Measurements from ENCODE around the gene SAPCD2.

SAPCD2 gene

GRCh38 chr9:137055385-137056364 lies 14.7 kb downstream of the SAPCD2 start (continued):
- TF ChIP-seq ZNF600 (tag by site-specific recombination; IDR thresholded peaks at IDR 0.05) (peak; percentile 17; the same call in 1 of the 2 replicates), ZNF449 (tag by site-specific recombination; IDR thresholded peaks at IDR 0.05) (peak; percentile 67), ZNF521 (tag by site-specific recombination; IDR thresholded peaks at IDR 0.05) (no peak), ZFHX2 (tag by site-specific recombination; conservative IDR thresholded peaks at IDR 0.05) (peak; percentile 57; the same call in 1 of the 2 replicates), EGR2 (tag by site-specific recombination; IDR thresholded peaks at IDR 0.05; ENCODE audit: low read depth) (0 out of 2 replicates have a peak, but pooled peaks have one; percentile 16), WT1 (tag by site-specific recombination; IDR thresholded peaks at IDR 0.05) (no peak), GLIS2 (tag by site-specific recombination; IDR thresholded peaks at IDR 0.05) (peak; percentile 56; the same call in 1 of the 2 replicates), ZNF398 (tag by site-specific recombination; IDR thresholded peaks at IDR 0.05) (peak; percentile 50), ZNF391 (tag by site-specific recombination; IDR thresholded peaks at IDR 0.05; ENCODE audit: borderline replicate concordance, low read depth) (no peak), ZFP37 (tag by site-specific recombination; IDR thresholded peaks at IDR 0.05) (no peak), GLI4 (tag by site-specific recombination; IDR thresholded peaks at IDR 0.05) (no peak), ZIC2 (tag by site-specific recombination; IDR thresholded peaks at IDR 0.05) (peak; percentile 82), ZBTB17 (tag by site-specific recombination; IDR thresholded peaks at IDR 0.05) (peak; percentile 62)

- CTCF ChIA-PET = interaction anchor here (1.2 to 10.1 kb wide), 5 partner anchors 8 to 268 kb away, joined by 4 to 166 read pairs (median 8); partner anchors contain the start of genes NPDC1 and SAPCD2
- Histone ChIP-seq H3K4me3 (ENCODE audit: low read depth, low read length) (no peak overlapping the region), H3K27ac (ENCODE audit: extremely low read depth, low read depth, low read length) (no peak overlapping the region), H3K36me3 (ENCODE audit: control insufficient read depth in 2 of 2, insufficient read depth in 1 of 2, low read length in 2 of 2) (no peaks in the 10 kb centered on the region), H3K4me1 (ENCODE audit: control insufficient read depth, insufficient read depth, low read length) (no peaks in the 10 kb centered on the region), H3K9me3 (ENCODE audit: control insufficient read depth, insufficient read depth, low read depth, low read length) (no peaks in the 10 kb centered on the region)
- TF ChIP-seq ZNF571 (tag by site-specific recombination; IDR thresholded peaks at IDR 0.05) (no peak), SCRT2 (tag by site-specific recombination; IDR thresholded peaks at IDR 0.05) (peak; percentile 75), ZNF335 (tag by site-specific recombination; conservative IDR thresholded peaks at IDR 0.05) (peak; percentile 73)
- POLR2A ChIA-PET = interaction anchor here (0.7 to 1.0 kb wide), 2 partner anchors 16 to 75 kb away, joined by 3 to 8 read pairs; partner anchors contain the start of gene SAPCD2
These were observed 15.4 kb downstream of the SAPCD2 start for GRCh38 chr9:137054932-137055384.

- ChIA-PET POLR2A (interaction anchor here (0.8 to 1.7 kb wide), 3 partner anchors 13 to 23 kb away, joined by 3 to 7 read pairs (median 4); partner anchors contain the start of genes SAPCD2 and UAP1L1), CTCF (interaction anchor here (10.1 kb wide), 1 partner anchor 13 kb away, joined by 166 read pairs; the partner anchor contains the start of gene SAPCD2)
- H3K4me3 ChIP-seq (ENCODE audit: low read depth, low read length) = peak within 1 kb of the TSS; percentile 23
- H3K27ac ChIP-seq (ENCODE audit: extremely low read depth, low read depth, low read length) = no peak within 1 kb of the TSS
- no peaks in the 10 kb centered on the region for H3K4me1 ChIP-seq (ENCODE audit: control insufficient read depth, insufficient read depth, low read length)
- H3K9me3 ChIP-seq (ENCODE audit: control insufficient read depth, insufficient read depth, low read depth, low read length) = no peaks in the 10 kb centered on the region
- H3K36me3 ChIP-seq (ENCODE audit: control insufficient read depth in 2 of 2, insufficient read depth in 1 of 2, low read length in 2 of 2) = no peaks in the 10 kb centered on the region
- TF ChIP-seq KLF8 (tag by site-specific recombination; IDR thresholded peaks at IDR 0.05) = peak; percentile 29; the same call in 1 of the 2 replicates
- TF ChIP-seq HIC1 (tag by site-specific recombination; IDR thresholded peaks at IDR 0.05) = 0 out of 2 replicates have a peak, but pooled peaks have one; percentile 21
- no peak for TF ChIP-seq ZXDB (tag by site-specific recombination; IDR thresholded peaks at IDR 0.05)
- no peak for TF ChIP-seq ZBTB11 (tag by site-specific recombination; conservative IDR thresholded peaks at IDR 0.05; ENCODE audit: low read depth)
These were observed 16.1 kb downstream of the SAPCD2 start, which contains the start of gene ENTPD2 for GRCh38 chr9:137053944-137054931. Gene ENTPD2 (minus strand): TSS chr9:137054061. CDS start chr9:137053997, 64 bp downstream.
